ENCODE measurements around the gene KCNN3.
A peak's percentile ranks its signal among the peaks of the same experiment; 100 is the strongest.

KCNN3 gene

GRCh38 chr1:154765970-154766369 lies 104.1 kb downstream of the KCNN3 start:
- DNase-seq, result peak; percentile 35
- in situ Hi-C loops (cut with MboI; ENCODE audit: low pct_unique_long_range_greater_than_20kb, low sequenced_read_pairs), result no loop called here

GRCh38 chr1:154764773-154765172 lies 105.3 kb downstream of the KCNN3 start:
- no peak for DNase-seq
- in situ Hi-C loops (cut with MboI; ENCODE audit: low pct_unique_long_range_greater_than_20kb, low sequenced_read_pairs), result no loop called here

GRCh38 chr1:154764181-154764580 lies 105.9 kb downstream of the KCNN3 start:
- in situ Hi-C loops (cut with MboI; ENCODE audit: low pct_unique_long_range_greater_than_20kb, low sequenced_read_pairs), result no loop called here
- no peak for DNase-seq

GRCh38 chr1:154760469-154760933 lies 109.6 kb downstream of the KCNN3 start:
- peak; percentile 62 for DNase-seq
- in situ Hi-C loops (cut with MboI; ENCODE audit: low pct_unique_long_range_greater_than_20kb, low sequenced_read_pairs), result no loop called here

GRCh38 chr1:154759793-154760192 lies 110.3 kb downstream of the KCNN3 start:
- in situ Hi-C loops (cut with MboI; ENCODE audit: low pct_unique_long_range_greater_than_20kb, low sequenced_read_pairs), result no loop called here
- no peak for DNase-seq

GRCh38 chr1:154759196-154759595 lies 110.9 kb downstream of the KCNN3 start:
- in situ Hi-C loops (cut with MboI; ENCODE audit: low pct_unique_long_range_greater_than_20kb, low sequenced_read_pairs), result no loop called here
- DNase-seq, result no peak

- no peak for DNase-seq
- in situ Hi-C loops (cut with MboI; ENCODE audit: low pct_unique_long_range_greater_than_20kb, low sequenced_read_pairs), result no loop called here
These were observed 111.7 kb downstream of the KCNN3 start for GRCh38 chr1:154758346-154758745.

GRCh38 chr1:154756793-154757548 lies 113.1 kb downstream of the KCNN3 start:
- DNase-seq, result no peak
- in situ Hi-C loops (cut with MboI; ENCODE audit: low pct_unique_long_range_greater_than_20kb, low sequenced_read_pairs), result no loop called here

- in situ Hi-C loops (cut with MboI; ENCODE audit: low pct_unique_long_range_greater_than_20kb, low sequenced_read_pairs), result no loop called here
- no peak for DNase-seq
These were observed 114.0 kb downstream of the KCNN3 start for GRCh38 chr1:154755858-154756730.

- in situ Hi-C loops (cut with MboI; ENCODE audit: low pct_unique_long_range_greater_than_20kb, low sequenced_read_pairs), result no loop called here
- DNase-seq, result no peak
These were observed 116.7 kb downstream of the KCNN3 start for GRCh38 chr1:154753426-154753825.

GRCh38 chr1:154752273-154753030 lies 117.6 kb downstream of the KCNN3 start:
- in situ Hi-C loops (cut with MboI; ENCODE audit: low pct_unique_long_range_greater_than_20kb, low sequenced_read_pairs), result no loop called here
- peak; percentile 20 for DNase-seq

- in situ Hi-C loops (cut with MboI; ENCODE audit: low pct_unique_long_range_greater_than_20kb, low sequenced_read_pairs), result no loop called here
These were observed 118.4 kb downstream of the KCNN3 start for GRCh38 chr1:154751690-154752089.

GRCh38 chr1:154750681-154751665 lies 119.1 kb downstream of the KCNN3 start:
- no peak for DNase-seq

More at GRCh38 chr1:154751690-154752089, 118.4 kb downstream of the KCNN3 start:
- peak; percentile 28 for DNase-seq

GRCh38 chr1:154749078-154749760 lies 120.9 kb downstream of the KCNN3 start:
- DNase-seq, result peak; percentile 27
- in situ Hi-C loops (cut with MboI; ENCODE audit: low pct_unique_long_range_greater_than_20kb, low sequenced_read_pairs), result no loop called here

More at GRCh38 chr1:154750681-154751665, 119.1 kb downstream of the KCNN3 start:
- in situ Hi-C loops (cut with MboI; ENCODE audit: low pct_unique_long_range_greater_than_20kb, low sequenced_read_pairs), result no loop called here

- in situ Hi-C loops (cut with MboI; ENCODE audit: low pct_unique_long_range_greater_than_20kb, low sequenced_read_pairs), result no loop called here
- no peak for DNase-seq
These were observed 121.7 kb downstream of the KCNN3 start for GRCh38 chr1:154748405-154748775.

- in situ Hi-C loops (cut with MboI; ENCODE audit: low pct_unique_long_range_greater_than_20kb, low sequenced_read_pairs), result no loop called here
- peak; percentile 72 for DNase-seq
These were observed 122.2 kb downstream of the KCNN3 start for GRCh38 chr1:154747740-154748404.

GRCh38 chr1:154747380-154747739 lies 122.7 kb downstream of the KCNN3 start:
- DNase-seq, result no peak
- in situ Hi-C loops (cut with MboI; ENCODE audit: low pct_unique_long_range_greater_than_20kb, low sequenced_read_pairs), result no loop called here

Data from KBM-7 (cell line).